ENCODE data around the gene ENC1.

GRCh38 chr5:74624931-74625505 lies 15.5 kb downstream of the ENC1 start:
- no peak for TF ChIP-seq CTCF (IDR thresholded peaks at IDR 0.05)
- no peak for TF ChIP-seq POLR2A (IDR thresholded peaks at IDR 0.05)
